Stimulated activated naive CD8-positive, alpha-beta T cell treated with anti-CD3 and anti-CD28 coated beads, Interleukin-15, Interleukin-2, amounts not matched to agents 100 ng/mL and 50 ng/mL, for 24 hours (primary cell): ENCODE results near the gene XXYLT1.

Source experiments
- H3K27ac Mint-ChIP-seq: one replicate; pipeline ENCODE4 v1.8.0; 2021; ENCODE audit warnings: mild to moderate bottlenecking, mixed read lengths
- H3K27me3 Mint-ChIP-seq: one replicate; pipeline ENCODE4 v1.8.0; 2021; ENCODE audit warnings: mixed read lengths
- H3K36me3 Mint-ChIP-seq: one replicate; pipeline ENCODE4 v1.8.0; 2021; ENCODE audit warnings: low read depth, mixed read lengths
- H3K4me1 Mint-ChIP-seq: one replicate; pipeline ENCODE4 v1.8.0; 2021; ENCODE audit warnings: low read depth, mixed read lengths
- H3K4me3 Mint-ChIP-seq: one replicate; pipeline ENCODE4 v1.8.0; 2021; ENCODE audit warnings: mild to moderate bottlenecking, mixed read lengths
- H3K9me3 Mint-ChIP-seq: one replicate; pipeline ENCODE4 v1.8.0; 2021; ENCODE audit warnings: mixed read lengths

The XXYLT1 gene

DNA sequence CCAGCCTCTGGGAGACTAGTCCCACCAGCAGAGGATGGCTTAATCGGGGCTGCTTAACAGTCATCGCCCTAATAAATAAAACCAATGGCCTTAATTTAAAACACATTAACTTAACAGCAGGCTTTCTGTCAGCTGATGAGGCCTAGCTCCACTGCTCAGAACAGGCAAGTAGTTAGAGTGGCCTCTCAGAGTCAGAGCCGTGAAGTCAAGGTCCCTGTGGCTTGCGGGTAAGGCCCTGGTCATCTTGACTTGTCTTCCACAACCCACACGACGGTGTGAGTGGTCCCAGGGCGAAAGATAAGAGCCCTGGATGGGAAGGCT lies 11.8 kb downstream of the XXYLT1 start:
- peak overlapping the region; percentile 47 for H3K4me3 Mint-ChIP-seq
- H3K36me3 Mint-ChIP-seq = no peaks in the 10 kb centered on the region
- peak overlapping the region; percentile 76 for H3K27ac Mint-ChIP-seq
- no peaks in the 10 kb centered on the region for H3K9me3 Mint-ChIP-seq
- peaks cover 24% of the 10 kb centered on the region for H3K4me1 Mint-ChIP-seq
- H3K27me3 Mint-ChIP-seq = no peaks in the 10 kb centered on the region

DNA sequence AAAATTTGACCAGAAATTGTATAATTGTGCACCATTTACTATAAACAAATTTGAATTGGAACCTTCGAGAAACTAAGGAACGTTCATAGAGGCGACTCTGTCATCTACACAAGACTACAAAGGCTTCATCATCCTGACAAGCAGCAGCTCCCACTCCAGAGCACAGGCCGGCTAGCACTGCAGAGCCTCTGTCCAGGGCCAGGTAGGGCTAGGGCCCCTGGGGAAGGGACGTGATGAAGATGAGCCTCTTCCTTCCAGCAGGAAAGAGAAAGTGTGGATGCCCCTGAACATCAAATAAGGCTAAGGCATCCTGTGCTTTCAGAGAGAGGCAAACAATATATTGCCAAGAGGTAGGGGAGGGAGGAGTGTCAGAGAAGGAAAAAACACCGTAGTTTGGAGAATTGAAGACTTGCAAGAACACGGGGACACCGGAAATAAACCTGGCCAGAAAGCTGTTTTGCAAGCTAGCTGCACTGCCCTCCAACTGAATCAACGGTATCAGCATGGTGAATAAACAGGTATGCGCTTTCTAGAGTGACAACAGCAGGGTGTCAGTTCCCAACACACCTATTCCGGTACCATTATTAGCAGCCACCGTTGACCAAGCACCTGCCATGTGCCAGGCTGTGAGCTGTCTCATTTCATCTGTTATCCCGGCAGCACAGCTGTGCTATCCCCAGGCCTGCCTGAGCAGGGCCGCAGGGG lies 12.4 kb downstream of the XXYLT1 start:
- H3K9me3 Mint-ChIP-seq = no peaks in the 10 kb centered on the region
- no peaks in the 10 kb centered on the region for H3K36me3 Mint-ChIP-seq

DNA sequence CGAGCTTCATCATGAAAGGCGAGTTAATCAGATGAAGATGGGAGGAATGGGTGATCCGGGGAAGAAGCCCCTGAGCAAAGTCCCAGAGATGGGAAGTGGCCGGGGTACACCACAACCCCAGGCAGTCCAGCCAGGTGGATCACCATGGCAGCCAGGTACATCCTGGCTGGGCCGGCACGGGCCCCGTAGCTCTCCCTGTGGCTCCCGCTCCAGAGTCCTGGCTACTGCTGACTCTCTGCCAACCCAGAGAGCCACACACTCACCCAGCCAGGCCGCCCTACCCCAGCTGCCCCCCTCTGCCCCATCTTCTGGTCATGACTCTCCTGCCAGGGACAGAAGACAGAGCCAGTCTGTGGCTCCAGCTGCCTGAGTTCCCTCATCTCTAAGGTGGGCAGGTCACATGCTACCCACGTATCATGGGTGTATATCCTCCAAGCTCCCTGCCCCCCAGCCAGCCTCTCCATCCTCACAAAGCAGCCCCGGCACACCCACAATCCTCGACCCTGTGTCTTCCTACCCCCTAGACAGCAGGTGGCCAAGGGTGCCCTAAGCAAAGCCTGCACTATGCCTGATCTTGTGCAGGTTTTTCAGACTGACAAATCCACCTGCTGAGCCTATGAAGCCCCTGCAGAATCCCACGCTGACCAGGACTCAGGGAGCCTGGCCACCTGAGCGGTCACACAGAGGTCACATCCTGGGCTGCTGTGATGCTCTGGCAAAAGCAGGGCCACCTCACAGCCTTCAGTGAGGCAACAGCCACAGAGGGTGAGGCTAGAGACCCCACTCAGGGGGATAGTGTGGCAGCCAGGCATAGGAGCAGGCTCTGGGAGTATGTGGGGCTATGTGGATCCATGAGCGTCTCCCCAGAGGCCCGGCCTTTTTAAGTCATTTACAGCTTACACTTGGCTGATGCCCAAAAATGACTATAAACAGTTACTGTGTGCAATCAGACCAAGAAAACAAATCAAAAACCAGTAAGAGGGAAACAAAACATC lies 13.2 kb downstream of the XXYLT1 start:
- Mint-ChIP-seq H3K9me3 (no peaks in the 10 kb centered on the region), H3K4me3 (no peak overlapping the region), H3K27me3 (no peaks in the 10 kb centered on the region), H3K27ac (peak overlapping the region; percentile 76), H3K4me1 (peaks cover 24% of the 10 kb centered on the region), H3K36me3 (no peaks in the 10 kb centered on the region)

More for the DNA sequence above, 12.4 kb downstream of the XXYLT1 start:
- Mint-ChIP-seq H3K4me3 (peak overlapping the region; percentile 47), H3K27ac (peak overlapping the region; percentile 76), H3K27me3 (no peaks in the 10 kb centered on the region), H3K4me1 (peaks cover 24% of the 10 kb centered on the region)

DNA sequence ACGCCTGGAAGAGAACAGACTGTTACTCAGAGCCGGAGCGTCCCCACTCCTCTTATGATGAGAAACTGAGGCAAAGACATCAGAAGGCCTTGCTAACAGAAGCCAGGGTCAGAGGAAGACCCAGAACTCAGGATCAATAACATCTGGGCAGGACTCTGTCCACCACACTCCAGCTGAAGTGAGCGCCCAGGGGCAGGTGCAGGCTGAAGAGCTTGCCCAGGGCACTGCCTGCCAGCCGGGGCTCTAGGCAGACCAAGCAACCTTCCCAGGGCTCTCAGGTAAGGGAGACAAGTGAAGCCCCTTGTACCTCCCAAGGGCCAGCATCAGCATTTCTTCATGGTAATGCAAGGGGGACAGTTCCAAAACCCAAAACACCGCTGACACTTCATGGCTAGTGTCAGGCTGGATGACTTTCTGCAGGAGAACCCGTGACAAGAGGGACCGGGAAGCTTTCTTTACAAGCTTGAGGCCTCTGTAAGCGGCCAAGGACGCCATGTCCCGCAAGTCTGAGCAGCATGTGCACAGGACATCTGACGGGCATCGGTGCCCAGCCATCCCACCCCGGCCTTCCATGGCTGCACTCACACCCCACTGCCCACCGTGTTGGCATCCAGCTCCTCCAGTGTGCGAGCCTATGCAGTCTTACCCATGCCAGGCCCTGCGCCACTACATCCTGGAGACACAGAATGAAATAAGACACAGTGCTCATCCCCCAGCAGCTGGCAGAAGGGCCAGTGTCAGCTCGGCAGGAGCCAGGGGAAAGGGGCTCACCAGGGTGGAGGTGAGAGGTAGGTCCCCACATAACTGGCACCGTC lies 14.1 kb downstream of the XXYLT1 start:
- H3K4me3 Mint-ChIP-seq = no peak overlapping the region
- no peak overlapping the region for H3K27ac Mint-ChIP-seq

DNA sequence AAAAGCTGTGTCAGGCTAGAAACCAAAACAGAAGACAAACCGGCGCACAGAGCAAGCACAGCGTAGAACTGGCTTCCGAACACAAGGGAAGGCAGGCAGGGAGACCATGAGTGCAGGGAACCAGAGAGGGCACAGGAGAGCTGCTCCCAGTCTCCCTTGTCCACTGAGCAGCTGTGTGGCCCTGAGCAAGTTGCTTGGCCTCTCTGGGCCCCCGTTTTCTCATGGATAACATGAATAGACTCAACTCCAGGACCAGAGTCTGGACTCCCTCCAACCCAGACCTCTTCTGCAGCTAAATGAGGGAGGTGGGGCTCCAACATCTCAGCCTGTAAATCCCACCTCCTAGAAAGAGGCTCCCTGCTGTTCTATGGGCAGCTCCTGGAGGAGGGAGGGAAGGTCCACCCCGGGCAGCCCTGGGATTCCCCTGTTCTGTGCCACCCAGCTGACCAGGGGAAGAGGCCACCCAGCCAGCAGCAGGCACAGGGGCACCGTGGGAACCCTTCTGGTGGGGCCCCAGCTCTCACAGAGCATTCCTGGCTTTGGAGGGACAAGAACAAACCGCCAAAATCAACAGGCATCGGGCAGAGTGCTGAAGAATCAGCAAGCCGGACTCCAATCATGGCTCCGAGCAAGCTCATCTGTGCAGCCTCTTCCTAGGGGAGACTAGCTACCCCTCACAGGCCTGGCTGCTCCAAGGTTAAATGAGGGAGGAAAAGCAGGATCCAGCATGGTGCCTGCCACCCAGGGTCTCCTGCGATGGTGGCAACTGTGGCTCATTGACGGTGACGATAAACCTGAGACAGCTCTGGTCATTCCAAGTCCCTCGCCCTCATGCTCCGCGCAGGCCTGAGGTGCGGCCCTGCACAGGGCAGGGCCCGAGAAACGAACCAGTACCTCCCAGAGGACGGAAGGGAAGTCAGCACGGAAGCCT lies 15.1 kb downstream of the XXYLT1 start:
- Mint-ChIP-seq H3K9me3 (no peaks in the 10 kb centered on the region), H3K27ac (no peak overlapping the region), H3K36me3 (no peaks in the 10 kb centered on the region), H3K4me1 (peaks cover 34% of the 10 kb centered on the region), H3K27me3 (no peaks in the 10 kb centered on the region), H3K4me3 (no peak overlapping the region)

More for the DNA sequence above, 14.1 kb downstream of the XXYLT1 start:
- Mint-ChIP-seq H3K9me3 (no peaks in the 10 kb centered on the region), H3K4me1 (peaks cover 31% of the 10 kb centered on the region), H3K27me3 (no peaks in the 10 kb centered on the region), H3K36me3 (no peaks in the 10 kb centered on the region)

DNA sequence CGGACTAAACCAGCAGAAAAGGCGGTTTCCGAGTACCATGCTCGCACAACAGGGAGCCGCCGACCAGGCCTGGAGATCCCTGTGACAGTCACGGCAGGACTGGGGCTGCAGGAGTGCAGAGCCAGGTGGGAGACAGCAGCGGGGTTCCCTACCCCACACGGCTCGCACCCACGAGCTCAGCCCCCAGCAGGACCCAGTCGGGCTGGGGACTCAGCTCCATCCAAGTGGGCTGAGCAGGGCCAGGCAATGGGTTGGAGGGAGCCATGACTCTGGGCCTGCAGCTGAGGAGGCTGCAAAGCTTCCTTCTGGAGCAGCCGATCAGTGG lies 15.8 kb downstream of the XXYLT1 start:
- no peak overlapping the region for H3K27ac Mint-ChIP-seq
- no peaks in the 10 kb centered on the region for H3K27me3 Mint-ChIP-seq
- H3K36me3 Mint-ChIP-seq = no peaks in the 10 kb centered on the region
- no peak overlapping the region for H3K4me3 Mint-ChIP-seq
- peaks cover 37% of the 10 kb centered on the region for H3K4me1 Mint-ChIP-seq
- no peaks in the 10 kb centered on the region for H3K9me3 Mint-ChIP-seq

DNA sequence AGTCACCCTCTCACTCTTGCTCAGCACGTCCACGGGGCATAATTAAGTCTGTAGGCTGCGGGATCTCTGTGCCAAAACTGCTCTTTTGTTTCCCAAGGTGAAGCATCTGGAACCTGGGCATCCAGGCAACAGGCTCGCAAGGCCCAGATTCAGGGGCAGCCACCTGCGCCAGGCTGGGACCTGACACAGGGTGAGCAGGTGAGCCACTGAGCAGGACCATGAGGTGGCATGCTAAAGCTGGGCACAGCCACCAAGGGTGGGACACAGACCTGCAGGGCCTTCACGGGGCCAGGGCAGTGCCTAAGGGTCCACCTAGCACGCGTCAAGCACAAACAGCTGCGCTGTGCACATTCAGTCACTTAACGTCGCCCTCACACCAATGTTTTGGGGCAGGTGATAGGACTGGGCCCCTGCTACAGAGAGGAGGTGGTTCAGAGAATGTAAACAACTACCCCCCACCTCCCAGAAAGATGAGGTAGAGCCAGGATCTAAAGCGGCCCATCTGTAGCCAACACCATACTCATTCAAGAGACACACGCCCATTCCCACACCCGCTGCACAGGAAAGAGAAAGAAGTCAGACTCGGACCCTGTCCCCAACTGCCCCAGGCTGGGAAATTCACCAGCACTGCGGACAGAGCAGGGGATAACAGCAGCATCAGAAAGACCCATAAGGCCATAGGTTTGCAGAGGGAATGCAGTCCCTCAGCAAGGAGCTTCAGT lies 16.3 kb downstream of the XXYLT1 start:
- Mint-ChIP-seq H3K27ac (no peak overlapping the region), H3K4me3 (no peak overlapping the region), H3K9me3 (no peaks in the 10 kb centered on the region), H3K27me3 (no peaks in the 10 kb centered on the region), H3K36me3 (no peaks in the 10 kb centered on the region), H3K4me1 (peaks cover 41% of the 10 kb centered on the region)

DNA sequence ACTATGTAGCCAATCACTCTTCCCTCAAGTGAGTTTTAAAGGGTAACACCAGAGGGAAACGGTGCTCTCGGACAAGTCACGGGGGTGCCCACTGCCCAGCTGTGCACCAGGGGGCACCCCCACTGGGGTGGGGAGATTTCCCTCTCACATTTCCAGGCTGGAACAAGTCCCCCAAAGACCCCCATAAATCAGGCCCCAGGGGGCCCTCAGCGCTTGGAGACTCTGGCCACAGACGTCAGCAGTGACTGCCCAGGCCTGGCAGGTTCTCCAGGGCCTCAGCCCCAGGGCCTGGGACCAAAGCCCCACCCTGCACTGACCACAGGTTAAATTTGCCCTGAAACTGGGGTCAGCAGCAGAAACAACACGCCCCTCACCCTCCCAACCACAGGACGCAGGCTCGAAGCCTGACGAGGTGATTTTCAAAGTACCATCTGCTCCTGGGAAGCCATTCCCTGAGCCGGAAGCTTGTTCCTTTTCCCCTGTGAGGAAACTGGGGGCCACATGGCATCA lies 17.0 kb downstream of the XXYLT1 start:
- Mint-ChIP-seq H3K27me3 (no peaks in the 10 kb centered on the region), H3K4me3 (no peak overlapping the region), H3K9me3 (no peaks in the 10 kb centered on the region), H3K36me3 (no peaks in the 10 kb centered on the region), H3K4me1 (peaks cover 43% of the 10 kb centered on the region), H3K27ac (no peak overlapping the region)

DNA sequence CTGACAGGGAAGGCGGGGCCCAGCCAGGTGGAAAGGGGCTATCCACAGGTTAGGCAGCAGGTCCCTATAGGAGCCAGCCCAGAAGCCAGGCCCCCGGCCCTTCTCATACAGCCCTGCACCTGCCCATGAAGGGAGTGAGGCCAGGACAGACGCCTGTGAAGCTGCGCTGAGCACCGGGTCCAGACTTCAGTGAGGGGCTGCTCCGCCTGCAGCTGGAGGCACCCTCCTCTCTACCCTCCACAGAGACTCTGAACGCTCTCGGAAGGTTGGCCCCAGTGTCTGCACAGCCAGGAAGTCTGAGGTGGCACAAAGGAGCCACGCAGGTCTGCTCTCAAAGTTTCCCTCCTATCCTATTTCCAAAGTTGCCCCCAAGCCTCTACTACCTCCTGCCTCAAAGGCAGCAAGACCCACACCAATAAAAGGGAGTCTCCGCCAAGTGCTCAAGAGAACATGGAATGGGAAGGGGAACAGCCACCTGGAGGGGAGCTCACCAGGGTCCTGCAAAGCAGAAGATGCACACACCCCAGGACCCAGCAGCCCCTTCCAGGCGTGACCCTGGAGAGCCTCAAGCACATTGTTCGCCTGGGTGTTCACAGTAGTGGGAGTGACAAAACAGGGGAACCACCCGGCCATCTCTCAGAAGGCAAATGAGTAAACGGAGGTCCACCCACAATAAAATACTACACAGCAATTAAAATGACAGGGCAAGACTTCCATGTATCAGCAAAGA lies 19.5 kb downstream of the XXYLT1 start:
- H3K9me3 Mint-ChIP-seq = no peaks in the 10 kb centered on the region
- H3K27ac Mint-ChIP-seq = no peak overlapping the region
- peaks cover 31% of the 10 kb centered on the region for H3K4me1 Mint-ChIP-seq
- H3K27me3 Mint-ChIP-seq = no peaks in the 10 kb centered on the region
- H3K4me3 Mint-ChIP-seq = no peak overlapping the region
- peaks cover 14% of the 10 kb centered on the region for H3K36me3 Mint-ChIP-seq

DNA sequence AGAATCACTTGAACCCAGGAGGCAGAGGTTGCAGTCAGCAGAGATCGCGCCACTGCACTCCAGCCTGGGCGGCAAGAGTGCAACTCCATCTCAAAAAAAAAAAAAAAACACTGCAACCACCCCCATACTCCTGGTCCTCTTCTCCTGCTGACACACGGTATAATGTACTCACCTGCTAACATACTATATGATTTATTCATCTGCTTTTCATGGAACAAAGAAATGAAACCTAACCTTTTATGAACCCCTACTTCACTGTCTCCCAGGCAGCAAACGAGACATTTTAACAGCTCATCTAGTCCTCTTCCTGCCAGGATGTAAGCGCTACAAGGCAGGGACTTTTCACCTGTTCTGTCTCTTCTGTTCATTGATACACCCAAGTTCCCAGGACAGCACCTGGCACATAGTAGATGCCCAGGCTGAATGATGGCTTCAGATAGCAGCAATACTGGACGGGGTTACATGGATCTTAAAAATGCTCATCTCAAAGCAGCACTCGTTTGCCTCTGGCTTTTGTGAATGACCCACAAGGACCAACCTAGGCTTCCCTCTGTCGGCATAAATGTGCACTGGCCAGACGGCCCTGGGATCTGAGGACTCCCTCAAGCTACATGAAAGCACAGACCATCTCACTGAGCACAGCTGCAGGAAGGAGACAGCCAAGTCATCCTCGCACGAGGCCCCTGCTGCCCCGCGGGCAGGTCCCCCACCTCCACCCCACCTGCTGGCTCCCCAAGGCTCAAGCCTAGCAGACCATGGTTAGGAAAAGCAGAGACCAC lies 20.3 kb downstream of the XXYLT1 start:
- Mint-ChIP-seq H3K9me3 (no peaks in the 10 kb centered on the region), H3K4me3 (no peak overlapping the region), H3K27me3 (no peaks in the 10 kb centered on the region), H3K4me1 (peaks cover 31% of the 10 kb centered on the region), H3K36me3 (peaks cover 17% of the 10 kb centered on the region), H3K27ac (no peak overlapping the region)

DNA sequence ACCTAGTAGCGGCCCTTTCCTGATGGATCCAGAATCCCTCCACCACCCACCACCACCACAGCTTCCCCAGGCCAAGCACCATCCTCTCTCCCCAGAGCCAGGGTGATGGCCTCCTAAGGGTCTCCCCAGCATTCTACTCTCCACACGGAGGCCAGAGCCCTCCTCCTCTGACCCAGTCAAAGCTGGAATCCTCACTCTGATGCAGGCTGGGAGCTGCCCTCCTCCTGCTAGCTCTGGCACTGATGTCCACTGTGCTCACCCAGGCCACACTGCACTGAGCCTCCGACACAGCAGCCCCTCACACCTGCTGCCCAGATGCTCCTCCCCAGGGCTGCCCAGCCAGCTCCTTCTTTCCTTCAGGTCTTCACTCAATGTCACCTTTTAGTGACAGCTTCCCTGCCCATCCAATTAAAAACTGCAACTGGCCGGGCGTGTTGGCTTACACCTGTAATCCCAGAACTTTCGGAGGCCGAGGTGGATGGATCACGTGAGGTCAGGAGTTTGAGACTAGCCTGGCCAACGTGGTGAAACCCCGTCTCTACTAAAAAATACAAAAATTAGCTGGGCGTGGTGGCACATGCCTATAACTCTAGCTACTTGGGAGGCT lies 21.0 kb downstream of the XXYLT1 start:
- peaks cover 31% of the 10 kb centered on the region for H3K4me1 Mint-ChIP-seq
- no peak overlapping the region for H3K27ac Mint-ChIP-seq
- H3K27me3 Mint-ChIP-seq = no peaks in the 10 kb centered on the region
- peaks cover 18% of the 10 kb centered on the region for H3K36me3 Mint-ChIP-seq
- H3K4me3 Mint-ChIP-seq = no peak overlapping the region
- H3K9me3 Mint-ChIP-seq = no peaks in the 10 kb centered on the region

DNA sequence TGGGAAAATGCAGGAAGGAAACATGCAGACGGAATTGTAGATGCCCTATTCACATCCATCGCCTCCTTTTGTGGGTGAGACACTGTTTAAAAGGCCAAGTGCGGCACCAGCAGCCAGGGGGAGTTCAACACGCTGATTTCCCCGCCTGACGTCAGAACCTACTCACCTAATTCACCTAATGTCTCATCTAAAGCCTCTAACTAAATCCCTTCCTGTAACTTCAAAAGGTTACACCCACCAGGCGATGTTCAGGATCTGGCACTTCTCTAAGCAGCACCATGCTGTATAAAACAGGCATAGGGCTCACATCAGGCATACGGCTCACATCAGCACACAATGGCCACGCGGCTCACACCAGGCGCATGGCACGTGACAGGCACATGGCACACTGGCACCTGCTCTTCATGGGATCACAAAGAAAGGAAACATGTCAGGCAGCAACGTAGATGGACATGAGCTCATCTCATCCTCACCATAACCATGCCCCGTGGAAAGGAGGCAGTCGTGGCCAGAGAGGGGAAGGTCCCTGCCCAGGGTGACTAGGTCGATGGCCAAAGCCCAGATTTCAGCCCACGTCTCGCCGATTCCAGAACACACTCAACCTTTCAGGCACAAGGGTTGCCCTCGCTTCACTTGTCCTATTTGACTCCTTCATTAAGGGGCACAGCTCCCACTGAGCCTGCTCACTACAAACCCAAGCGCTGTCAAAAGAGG lies 21.7 kb downstream of the XXYLT1 start:
- peaks cover 18% of the 10 kb centered on the region for H3K36me3 Mint-ChIP-seq

More for the DNA sequence above, 21.7 kb downstream of the XXYLT1 start:
- Mint-ChIP-seq H3K4me3 (no peak overlapping the region), H3K27ac (no peak overlapping the region), H3K9me3 (no peaks in the 10 kb centered on the region), H3K27me3 (no peaks in the 10 kb centered on the region), H3K4me1 (peaks cover 31% of the 10 kb centered on the region)
